GM12878 (cell line): Measurements from ENCODE around the gene IFNGR2. TPM values are rescaled to one million over a fixed set of nuclear protein-coding genes. Genes with fewer than 3 reads are reported as not detected.
"Not testable (repeated sequence)": the region's sequence is repeated elsewhere in the genome, so short reads cannot be mapped to it uniquely, and the experiment has no call there.

ENCODE experiments used
- ATAC-seq: fragments of 200-7000 bp; cut with Tn5 transposase; 3 replicates; pipeline ENCODE4 v1.9.1; 2020; ENCODE audit warnings: mild to moderate bottlenecking, moderate library complexity
- BruUV-seq: library from RNA; stranded (reverse); fragments of 400-500 nt; replicated peaks from 2 replicates; lab custom pipeline; 2021; lab: Mats Ljungman, UMichigan
- CTCF ChIA-PET: fragments of 300-600 bp; sonication (Branson Sonifier 250); formaldehyde crosslinking; extraction: SDS; loops from one replicate; lab custom pipeline; 2021; ENCODE audit warnings: inconsistent platforms; lab: Yijun Ruan, JAX
- POLR2A ChIA-PET: fragments of 350-600 bp; formaldehyde crosslinking; extraction: SDS; loops from one replicate; lab custom pipeline; 2021; ENCODE audit warnings: inconsistent platforms; lab: Charles Lee
- RAD21 ChIA-PET: fragments of 300-600 bp; sonication (Branson Sonifier 250); formaldehyde crosslinking; loops from one replicate; lab custom pipeline; 2023; ENCODE audit warnings: antibody characterized with exemption; ENCODE audit not compliant: unreplicated experiment; lab: Charles Lee
- SMC1A ChIA-PET: fragments of 300-600 bp; sonication (Branson Sonifier 250); formaldehyde crosslinking; loops from one replicate; lab custom pipeline; 2023; ENCODE audit not compliant: unreplicated experiment, uncharacterized antibody; lab: Charles Lee
- DNase-seq: peaks from one replicate; pipeline ENCODE4 v3.0.0-alpha.2; 2011; ENCODE audit warnings: low read depth, low spot score
- FAIRE-seq: peaks from 3 replicates; lab custom pipeline; 2011; peaks lifted over from hg19 to GRCh38; lab: Jason Lieb, UNC
- H2AFZ ChIP-seq: 2 replicates; pipeline ENCODE4 v1.6.0; 2011; ENCODE audit warnings: low read depth, low read length, control low read depth; ENCODE audit not compliant: control insufficient read depth
- H3K27ac ChIP-seq: 2 replicates; pipeline ENCODE4 v1.5.1; 2011; ENCODE audit warnings: control low read depth; ENCODE audit not compliant: control insufficient read depth, insufficient read depth
- H3K27me3 ChIP-seq, 2 experiments: replicated peaks in 1 of 2; 2 replicates each; pipeline versions ENCODE4 v1.6.0 to v1.6.1; 2011; ENCODE audit warnings: low read length in 1 of 2; ENCODE audit not compliant: control insufficient read depth in 2 of 2, insufficient read depth in 2 of 2
- H3K36me3 ChIP-seq, 2 experiments: 2 replicates each; pipeline ENCODE4 v1.5.1; 2011; ENCODE audit warnings: low read length in 1 of 2; ENCODE audit not compliant: control insufficient read depth in 2 of 2, insufficient read depth in 2 of 2
- H3K4me1 ChIP-seq: 2 replicates; pipeline ENCODE4 v1.6.1; 2011; ENCODE audit warnings: mild to moderate bottlenecking, low read length, moderate library complexity, mixed read lengths; ENCODE audit not compliant: control insufficient read depth, insufficient read depth
- H3K4me2 ChIP-seq: 2 replicates; pipeline ENCODE4 v1.6.0; 2011; ENCODE audit warnings: control low read depth; ENCODE audit not compliant: control insufficient read depth, insufficient read depth
- H3K4me3 ChIP-seq: fragments of 200-600 bp; sonication (generic); 2 replicates; pipeline ENCODE4 v1.5.1; 2016
- H3K79me2 ChIP-seq: 2 replicates; pipeline ENCODE4 v1.6.0; 2011; ENCODE audit warnings: low read length; ENCODE audit not compliant: control insufficient read depth, insufficient read depth
- H3K9ac ChIP-seq: 2 replicates; pipeline ENCODE4 v1.8.0; 2011; ENCODE audit warnings: low read length, control low read depth, mixed read lengths; ENCODE audit not compliant: control insufficient read depth, insufficient read depth
- H3K9me3 ChIP-seq: replicated peaks from 3 replicates; pipeline ENCODE4 v1.5.1; 2011; ENCODE audit warnings: mild to moderate bottlenecking, low read length; ENCODE audit not compliant: control insufficient read depth, insufficient read depth
- H4K20me1 ChIP-seq: 2 replicates; pipeline ENCODE4 v1.6.0; 2011; ENCODE audit not compliant: control insufficient read depth, insufficient read depth
- CBX5 ChIP-seq: sonication (generic); IDR thresholded peaks from 2 replicates; pipeline ENCODE4 v1.6.1; 2016; ENCODE audit warnings: low read depth, moderate library complexity, mild to moderate bottlenecking, inconsistent platforms
- CHD1 ChIP-seq: IDR thresholded peaks from 2 replicates; pipeline ENCODE4 v1.6.1; 2012; ENCODE audit warnings: low read depth, low read length, improper control_type of control experiment
- CHD4 ChIP-seq: fragments of 200-600 bp; sonication (generic); IDR thresholded peaks from 2 replicates; pipeline ENCODE4 v1.6.1; 2016; ENCODE audit warnings: mild to moderate bottlenecking
- EED ChIP-seq: sonication (generic); IDR thresholded peaks from 2 replicates; pipeline ENCODE4 v1.6.1; 2016; ENCODE audit warnings: antibody characterized with exemption, low read depth
- ESRRA ChIP-seq: IDR thresholded peaks from 2 replicates; pipeline ENCODE4 v1.6.1; 2012; ENCODE audit warnings: mild to moderate bottlenecking, low read length, improper control_type of control experiment
- IKZF1 ChIP-seq: fragments of 450-650 bp; conservative IDR thresholded peaks from 2 replicates; pipeline ENCODE4 v1.6.1; 2017; ENCODE audit warnings: antibody characterized with exemption, mild to moderate bottlenecking
- JUNB ChIP-seq: IDR thresholded peaks from 2 replicates; pipeline ENCODE4 v1.6.1; 2016; ENCODE audit warnings: antibody characterized with exemption, mild to moderate bottlenecking
- MTA2 ChIP-seq: fragments of 450-650 bp; IDR thresholded peaks from 2 replicates; pipeline ENCODE4 v1.6.1; 2016; ENCODE audit warnings: low read depth, mild to moderate bottlenecking, moderate library complexity
- MYB ChIP-seq: fragments of 150-350 bp; IDR thresholded peaks from 2 replicates; pipeline ENCODE4 v1.6.1; 2014; ENCODE audit warnings: mild to moderate bottlenecking, low read depth, low read length, borderline replicate concordance
- NBN ChIP-seq: fragments of 450-650 bp; IDR thresholded peaks from 2 replicates; pipeline ENCODE4 v1.6.1; 2016
- NR2F1 ChIP-seq: fragments of 450-650 bp; conservative IDR thresholded peaks from 2 replicates; pipeline ENCODE4 v1.6.1; 2017; ENCODE audit warnings: mild to moderate bottlenecking
- SMAD1 ChIP-seq: fragments of 450-650 bp; IDR thresholded peaks from 2 replicates; pipeline ENCODE4 v1.6.1; 2018; ENCODE audit warnings: mild to moderate bottlenecking, low read depth; ENCODE audit not compliant: partially characterized antibody
- STAT1 ChIP-seq: fragments of 450-650 bp; conservative IDR thresholded peaks from 2 replicates; pipeline ENCODE4 v1.6.1; 2014; ENCODE audit warnings: antibody characterized with exemption, mild to moderate bottlenecking
- WRNIP1 ChIP-seq: IDR thresholded peaks from 2 replicates; pipeline ENCODE4 v1.6.1; 2011; ENCODE audit warnings: low read depth, low read length, improper control_type of control experiment, borderline replicate concordance
- YBX1 ChIP-seq: fragments of 450-650 bp; IDR thresholded peaks from 2 replicates; pipeline ENCODE4 v1.6.1; 2016; ENCODE audit warnings: antibody characterized with exemption
- ZNF274 ChIP-seq: IDR thresholded peaks from one replicate; pipeline ENCODE4 v1.8.0; 2011; ENCODE audit not compliant: insufficient read length, insufficient read depth
- WGBS: methylation state at CpG from one replicate; pipeline ENCODE4 v1.1.6; 2016; ENCODE audit warnings: low lambda C conversion rate; ENCODE audit not compliant: insufficient replicate concordance, insufficient coverage; ENCODE audit errors: missing lambda C conversion rate; 5-methylcytosine and 5-hydroxymethylcytosine counted together
- in situ Hi-C: fragments of 300-500 bp; cut with MboI; formaldehyde crosslinking; loops from 9 replicates; pipeline ENCODE4 v1.14.3; 2018; ENCODE audit warnings: mixed read lengths
- intact Hi-C: fragments of 100-400 bp; cut with micrococcal nuclease; formaldehyde crosslinking; loops from one replicate; pipeline ENCODE4 v1.14.2; 2022; ENCODE audit not compliant: unreplicated experiment
- polyA plus RNA-seq, 11 experiments: library from polyadenylated mRNA; depleted of rRNA in 4 of 11; unstranded in 6 of 11; stranded (reverse) in 5 of 11; fragments of >200 nt; fragmentation: Nextera tagmentation in 4 of 11; fragmentation: Illumina TruSeq in 1 of 11; extraction: Ambion mirVana in 4 of 11; extraction: Trizol in 1 of 11; gene quantifications; 1 replicate in 1 of 11; 2 replicates in 10 of 11; pipeline versions ENCODE4 v1.2.1 to v1.2.3, GENCODE V29; 2011 to 2016; ENCODE audit warnings: inconsistent platforms in 2 of 11, missing spikeins in 2 of 11, low read depth in 1 of 11
- total RNA-seq, 4 experiments: library from RNA; depleted of rRNA in 3 of 4; stranded (reverse); fragments of >200 nt in 3 of 4; fragmentation: Illumina TruSeq in 1 of 4; extraction: Trizol in 1 of 4; gene quantifications; 2 replicates each; pipeline versions ENCODE4 v1.2.1 to v1.2.3, GENCODE V29; 2013 to 2021
- TF ChIP-seq, protein P1 (sequence below): fragments of 450-650 bp; formaldehyde crosslinking; IDR thresholded peaks from 2 replicates; pipeline ENCODE4 v1.5.0; 2022; ENCODE audit warnings: mild to moderate bottlenecking, missing genetic modification characterization

Gene IFNGR2
- total and polyA plus RNA-seq, 10 of the 15 experiments (the other 5 are each of a cell fraction or from before 2014, with no cell fraction given): 23.6 to 98.8 (median 77.0) TPM

DNA sequence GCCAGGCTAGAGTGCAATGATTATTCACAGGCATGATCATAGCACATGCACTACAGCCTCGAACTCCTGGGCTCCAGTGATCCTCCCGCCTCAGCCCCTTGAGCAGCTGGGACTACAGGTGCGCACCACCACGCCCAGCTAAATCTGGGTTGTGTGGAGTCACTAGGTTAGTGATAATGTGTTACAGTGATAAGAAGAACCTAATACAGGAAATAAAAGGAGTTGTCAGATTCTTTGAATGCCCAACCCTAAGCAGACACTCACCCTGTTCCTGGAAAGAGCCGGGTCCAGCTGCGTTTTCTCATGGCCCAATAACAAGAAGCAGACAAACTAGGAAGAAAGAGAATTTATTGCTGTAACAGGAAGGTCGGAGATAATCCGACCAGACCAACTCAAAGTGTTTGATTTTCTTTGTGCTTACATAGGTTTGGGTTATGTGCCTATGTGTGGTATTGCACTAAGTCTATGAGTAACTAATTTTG lies 8.8 kb downstream of the IFNGR2 start:
- Histone ChIP-seq H3K9ac (no peak overlapping the region), H3K9me3 (no peaks in the 10 kb centered on the region), H3K4me2 (peak overlapping the region; percentile 30; the same call in 1 of the 2 replicates), H4K20me1 (peaks cover 6% of the 10 kb centered on the region), H3K27me3 (no peaks in the 10 kb centered on the region), H3K27ac (peak overlapping the region; percentile 3; the same call in 1 of the 2 replicates), H3K79me2 (peaks cover 78% of the 10 kb centered on the region), H2AFZ (no peak overlapping the region), H3K4me3 (no peak overlapping the region; the same call in 1 of the 2 replicates), H3K36me3 (peaks cover 11 to 34% of the 10 kb centered on the region in 2 experiments), H3K4me1 (peaks cover 22% of the 10 kb centered on the region)
- ChIA-PET POLR2A (no interaction called here), RAD21 (interaction anchor here (1.2 to 4.0 kb wide), 6 partner anchors 16 to 212 kb away, joined by 3 to 33 read pairs (median 6); no protein-coding TSS in a partner anchor), CTCF (interaction anchor here (1.6 to 2.1 kb wide), 2 partner anchors 31 to 212 kb away, joined by 5 to 6 read pairs; no protein-coding TSS in a partner anchor), SMC1A (interaction anchor here (0.6 to 4.8 kb wide), 9 partner anchors 7 to 195 kb away, joined by 3 to 29 read pairs (median 13); no protein-coding TSS in a partner anchor)
- DNase-seq (no peak), FAIRE-seq (no peak), ATAC-seq (no peak)
- WGBS: 85% methylated on average over 8 of the region's 8 CpGs
- TF ChIP-seq NR2F1 (no peak), SMAD1 (no peak), YBX1 (no peak), MYB (no peak), JUNB (no peak), STAT1 (no peak), EED (no peak), ZNF274 (no peak), MTA2 (no peak), CHD1 (no peak), ESRRA (no peak), NBN (no peak), CBX5 (no peak), WRNIP1 (no peak), IKZF1 (no peak), CHD4 (no peak)
- TF ChIP-seq, protein P1, sequence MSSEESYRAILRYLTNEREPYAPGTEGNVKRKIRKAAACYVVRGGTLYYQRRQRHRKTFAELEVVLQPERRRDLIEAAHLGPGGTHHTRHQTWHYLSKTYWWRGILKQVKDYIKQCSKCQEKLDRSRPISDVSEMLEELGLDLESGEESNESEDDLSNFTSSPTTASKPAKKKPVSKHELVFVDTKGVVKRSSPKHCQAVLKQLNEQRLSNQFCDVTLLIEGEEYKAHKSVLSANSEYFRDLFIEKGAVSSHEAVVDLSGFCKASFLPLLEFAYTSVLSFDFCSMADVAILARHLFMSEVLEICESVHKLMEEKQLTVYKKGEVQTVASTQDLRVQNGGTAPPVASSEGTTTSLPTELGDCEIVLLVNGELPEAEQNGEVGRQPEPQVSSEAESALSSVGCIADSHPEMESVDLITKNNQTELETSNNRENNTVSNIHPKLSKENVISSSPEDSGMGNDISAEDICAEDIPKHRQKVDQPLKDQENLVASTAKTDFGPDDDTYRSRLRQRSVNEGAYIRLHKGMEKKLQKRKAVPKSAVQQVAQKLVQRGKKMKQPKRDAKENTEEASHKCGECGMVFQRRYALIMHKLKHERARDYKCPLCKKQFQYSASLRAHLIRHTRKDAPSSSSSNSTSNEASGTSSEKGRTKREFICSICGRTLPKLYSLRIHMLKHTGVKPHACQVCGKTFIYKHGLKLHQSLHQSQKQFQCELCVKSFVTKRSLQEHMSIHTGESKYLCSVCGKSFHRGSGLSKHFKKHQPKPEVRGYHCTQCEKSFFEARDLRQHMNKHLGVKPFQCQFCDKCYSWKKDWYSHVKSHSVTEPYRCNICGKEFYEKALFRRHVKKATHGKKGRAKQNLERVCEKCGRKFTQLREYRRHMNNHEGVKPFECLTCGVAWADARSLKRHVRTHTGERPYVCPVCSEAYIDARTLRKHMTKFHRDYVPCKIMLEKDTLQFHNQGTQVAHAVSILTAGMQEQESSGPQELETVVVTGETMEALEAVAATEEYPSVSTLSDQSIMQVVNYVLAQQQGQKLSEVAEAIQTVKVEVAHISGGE (CRISPR knock-in tag): no peak
- in situ Hi-C loops (no loop called here), intact Hi-C loops (no loop called here)
- BruUV-seq: no TSS peak

DNA sequence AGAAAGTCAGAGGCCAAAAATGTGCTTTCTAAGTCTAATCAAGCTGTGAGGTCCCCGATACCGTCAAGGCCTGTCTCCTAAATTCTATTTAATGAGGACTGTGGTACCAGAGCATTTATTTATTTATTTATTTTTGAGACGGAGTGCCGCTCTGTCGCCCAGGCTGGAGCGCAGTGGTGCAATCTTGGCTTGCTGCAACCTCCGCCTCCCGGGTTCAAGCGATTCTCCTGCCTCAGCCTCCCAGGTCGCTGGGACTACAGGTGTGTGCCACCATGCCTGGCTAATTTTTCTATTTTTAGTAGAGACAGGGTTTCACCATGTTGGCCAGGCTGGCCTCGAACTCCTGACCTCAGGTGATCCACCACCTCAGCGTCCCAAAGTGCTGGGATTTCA lies 9.2 kb downstream of the IFNGR2 start:
- BruUV-seq, H3K4me3 ChIP-seq, H3K27me3 ChIP-seq, ATAC-seq, H4K20me1 ChIP-seq, FAIRE-seq, intact Hi-C loops, in situ Hi-C loops, H3K27ac ChIP-seq, H2AFZ ChIP-seq, H3K9ac ChIP-seq, DNase-seq, H3K9me3 ChIP-seq: not testable (repeated sequence)
- ChIA-PET POLR2A (interaction anchor here (1.3 to 2.1 kb wide), 2 partner anchors 8 to 29 kb away, joined by 4 to 5 read pairs; no protein-coding TSS in a partner anchor), RAD21 (interaction anchor here (1.1 to 4.0 kb wide), 9 partner anchors 8 to 213 kb away, joined by 3 to 33 read pairs (median 6); no protein-coding TSS in a partner anchor), CTCF (interaction anchor here (0.8 to 2.5 kb wide), 8 partner anchors 8 to 216 kb away, joined by 3 to 8 read pairs (median 5); no protein-coding TSS in a partner anchor), SMC1A (interaction anchor here (1.0 to 4.8 kb wide), 12 partner anchors 8 to 51 kb away, joined by 3 to 29 read pairs (median 8); no protein-coding TSS in a partner anchor)
- H3K79me2 ChIP-seq: peaks cover 76% of the 10 kb centered on the region
- peaks cover 22% of the 10 kb centered on the region for H3K4me1 ChIP-seq
- 81% methylated on average over 12 of the region's 12 CpGs for WGBS
- peaks cover 11 to 38% of the 10 kb centered on the region in 2 experiments for H3K36me3 ChIP-seq
- H3K4me2 ChIP-seq: peak overlapping the region; percentile 56; the same call in 1 of the 2 replicates
